Hepatocyte (in vitro differentiated cells): ENCODE data around the gene AZU1. TPM values are rescaled to one million over a fixed set of nuclear protein-coding genes. Genes with fewer than 3 reads are reported as not detected.
"Not testable (repeated sequence)": the region's sequence is repeated elsewhere in the genome, so short reads cannot be mapped to it uniquely, and the experiment has no call there.

Source experiments
- DNase-seq: peaks from one replicate; pipeline ENCODE4 v3.0.0-alpha.2; 2016; ENCODE audit warnings: low spot score
- H2AFZ ChIP-seq: fragments of 200-600 bp; sonication (generic); 2 replicates; pipeline ENCODE4 v1.6.0; 2016; ENCODE audit warnings: antibody characterized with exemption, mild to moderate bottlenecking
- H3K27ac ChIP-seq: fragments of 200-600 bp; sonication (generic); 2 replicates; pipeline ENCODE4 v1.5.1; 2016; ENCODE audit warnings: mild to moderate bottlenecking
- H3K27me3 ChIP-seq: fragments of 200-600 bp; sonication (generic); 2 replicates; pipeline ENCODE4 v1.6.1; 2016
- H3K36me3 ChIP-seq: fragments of 200-600 bp; sonication (generic); replicated peaks from 2 replicates; pipeline ENCODE4 v1.5.1; 2016; ENCODE audit warnings: low read depth; ENCODE audit not compliant: insufficient read depth
- H3K4me1 ChIP-seq: fragments of 200-600 bp; sonication (generic); 2 replicates; pipeline ENCODE4 v1.5.1; 2016; ENCODE audit warnings: mild to moderate bottlenecking, moderate library complexity; ENCODE audit not compliant: insufficient read depth
- H3K4me2 ChIP-seq: fragments of 200-600 bp; sonication (generic); 2 replicates; pipeline ENCODE4 v1.6.0; 2016
- H3K4me3 ChIP-seq: fragments of 200-600 bp; sonication (generic); 2 replicates; pipeline ENCODE4 v1.5.1; 2016; ENCODE audit warnings: mild to moderate bottlenecking
- H3K79me2 ChIP-seq: fragments of 200-600 bp; sonication (generic); 2 replicates; pipeline ENCODE4 v1.6.0; 2017; ENCODE audit warnings: mild to moderate bottlenecking
- H3K9me2 ChIP-seq: fragments of 200-600 bp; sonication (generic); replicated peaks from 2 replicates; pipeline ENCODE4 v1.6.0; 2017; ENCODE audit warnings: mild to moderate bottlenecking; ENCODE audit not compliant: insufficient read depth
- H3K9me3 ChIP-seq: fragments of 200-600 bp; sonication (generic); 2 replicates; pipeline ENCODE4 v1.5.1; 2016; ENCODE audit warnings: low read depth, mild to moderate bottlenecking
- H4K20me1 ChIP-seq: fragments of 200-600 bp; sonication (generic); 2 replicates; pipeline ENCODE4 v1.6.0; 2016; ENCODE audit warnings: mild to moderate bottlenecking; ENCODE audit not compliant: insufficient read depth, poor library complexity, severe bottlenecking
- CTCF ChIP-seq: fragments of 200-600 bp; sonication (generic); IDR thresholded peaks from 2 replicates; pipeline ENCODE4 v1.5.1; 2016; ENCODE audit warnings: antibody characterized with exemption, mild to moderate bottlenecking; ENCODE audit not compliant: poor library complexity
- EZH2 ChIP-seq: fragments of 200-600 bp; sonication (generic); IDR thresholded peaks from 2 replicates; pipeline ENCODE4 v1.6.1; 2016; ENCODE audit warnings: antibody characterized with exemption, mild to moderate bottlenecking, borderline replicate concordance
- EZH2phosphoT487 ChIP-seq: fragments of 200-600 bp; sonication (generic); IDR thresholded peaks from one replicate; pipeline ENCODE4 v1.6.1; 2018; ENCODE audit warnings: antibody characterized with exemption, mild to moderate bottlenecking, low read depth, moderate library complexity; ENCODE audit not compliant: unreplicated experiment, severe bottlenecking
- WGBS: methylation state at CpG from one replicate; pipeline ENCODE4 v1.1.6; 2016; ENCODE audit warnings: low lambda C conversion rate; ENCODE audit errors: missing lambda C conversion rate; 5-methylcytosine and 5-hydroxymethylcytosine counted together
- polyA plus RNA-seq: library from polyadenylated mRNA; unstranded; fragments of >200 nt; fragmentation: Nextera tagmentation; extraction: Ambion mirVana; gene quantifications from 2 replicates; pipeline ENCODE4 v1.2.1, GENCODE V29; 2016
- total RNA-seq: library from RNA; depleted of rRNA; stranded (reverse); fragments of >200 nt; gene quantifications from 2 replicates; pipeline ENCODE4 v1.2.3, GENCODE V29; 2014

AZU1 gene
- total and polyA plus RNA-seq, 2 experiments from 2014 or later: 0.94 TPM; not detected in 1

DNA sequence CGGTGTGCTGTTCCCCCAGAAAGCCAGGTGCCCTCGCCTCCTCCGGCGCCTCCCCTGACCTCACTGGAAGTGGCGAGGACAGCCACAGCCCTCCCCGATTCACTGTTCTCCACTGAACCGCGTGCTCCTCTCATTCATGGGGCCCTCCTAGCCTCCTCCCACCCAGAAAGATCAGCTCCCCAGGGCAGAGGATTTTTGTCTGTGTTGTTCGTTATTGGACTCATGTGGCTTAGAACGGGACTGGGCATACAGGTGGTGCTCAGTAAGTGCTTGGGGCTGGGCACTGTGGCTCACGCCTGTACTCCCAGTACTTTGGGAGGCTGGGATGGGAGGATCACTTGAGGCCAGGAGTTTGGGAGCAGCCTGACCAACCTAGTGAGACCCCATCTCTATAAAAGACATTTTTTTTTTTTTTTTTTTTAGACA lies 16.9 kb downstream of the AZU1 start:
- Histone ChIP-seq H3K79me2 (no peaks in the 10 kb centered on the region), H3K27ac (no peak overlapping the region), H3K4me1 (peaks cover 10% of the 10 kb centered on the region), H3K9me2 (no peaks in the 10 kb centered on the region), H3K4me3 (no peak overlapping the region), H3K36me3 (no peaks in the 10 kb centered on the region), H4K20me1 (no peaks in the 10 kb centered on the region), H3K9me3 (no peaks in the 10 kb centered on the region), H3K4me2 (no peak overlapping the region), H2AFZ (no peak overlapping the region), H3K27me3 (peaks cover 27% of the 10 kb centered on the region)
- no peak for DNase-seq
- 71% methylated on average over 11 of the region's 11 CpGs for WGBS
- TF ChIP-seq EZH2 (no peak), EZH2phosphoT487 (no peak), CTCF (no peak)

GRCh38 chr19:845707-846521 lies 18.3 kb downstream of the AZU1 start:
- H3K4me1 ChIP-seq: peaks cover 10% of the 10 kb centered on the region
- H3K9me3 ChIP-seq: no peaks in the 10 kb centered on the region
- H3K79me2 ChIP-seq: no peaks in the 10 kb centered on the region
- no peak overlapping the region for H3K27ac ChIP-seq
- no peak overlapping the region for H2AFZ ChIP-seq
- peaks cover 27% of the 10 kb centered on the region for H3K27me3 ChIP-seq
- no peaks in the 10 kb centered on the region for H3K36me3 ChIP-seq
- no peak overlapping the region for H3K4me3 ChIP-seq
- WGBS: 90% methylated on average over 18 of the region's 37 CpGs
- TF ChIP-seq CTCF (no peak), EZH2phosphoT487 (no peak), EZH2 (no peak)
- DNase-seq: no peak
- H3K9me2 ChIP-seq: no peaks in the 10 kb centered on the region
- H4K20me1 ChIP-seq: no peaks in the 10 kb centered on the region
- H3K4me2 ChIP-seq: no peak overlapping the region

GRCh38 chr19:848386-848921 lies 20.8 kb downstream of the AZU1 start:
- H3K4me1 ChIP-seq: peaks cover 5% of the 10 kb centered on the region
- WGBS: 73% methylated on average over 12 of the region's 12 CpGs

DNA sequence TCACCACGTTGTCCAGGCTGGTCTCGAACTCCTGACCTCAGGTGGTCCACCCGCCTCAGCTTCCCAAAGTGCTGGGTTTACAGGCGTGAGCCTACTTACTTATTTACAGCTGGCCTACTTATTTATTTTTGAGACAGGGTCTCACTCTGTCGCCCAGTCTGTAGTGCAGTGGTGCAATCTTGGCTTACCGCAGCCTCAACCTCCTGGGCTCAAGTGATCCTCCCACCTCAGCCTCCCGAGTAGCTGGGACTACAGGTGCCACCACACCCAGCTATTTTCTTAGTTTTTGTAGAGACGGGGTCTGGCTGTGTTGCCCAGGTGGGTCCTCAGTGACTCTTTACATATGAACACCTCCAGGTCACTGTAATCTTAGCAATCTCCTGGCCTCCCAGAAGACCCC lies 21.6 kb downstream of the AZU1 start:
- not testable (repeated sequence) for H3K4me3 ChIP-seq, H3K9me2 ChIP-seq

More at GRCh38 chr19:848386-848921, 20.8 kb downstream of the AZU1 start:
- H3K79me2 ChIP-seq: no peaks in the 10 kb centered on the region
- H3K4me2 ChIP-seq: no peak overlapping the region
- DNase-seq: no peak
- no peak overlapping the region for H3K4me3 ChIP-seq
- no peak overlapping the region for H2AFZ ChIP-seq
- no peaks in the 10 kb centered on the region for H4K20me1 ChIP-seq
- H3K36me3 ChIP-seq: no peaks in the 10 kb centered on the region
- no peaks in the 10 kb centered on the region for H3K9me2 ChIP-seq
- no peaks in the 10 kb centered on the region for H3K9me3 ChIP-seq
- H3K27me3 ChIP-seq: peaks cover 18% of the 10 kb centered on the region
- TF ChIP-seq EZH2 (no peak), EZH2phosphoT487 (no peak), CTCF (no peak)
- no peak overlapping the region for H3K27ac ChIP-seq

More for the DNA sequence above, 21.6 kb downstream of the AZU1 start:
- H3K4me2 ChIP-seq, DNase-seq, H3K36me3 ChIP-seq, H4K20me1 ChIP-seq, H2AFZ ChIP-seq, H3K9me3 ChIP-seq, H3K79me2 ChIP-seq, H3K27ac ChIP-seq, H3K4me1 ChIP-seq: not testable (repeated sequence)
- peaks cover 13% of the 10 kb centered on the region for H3K27me3 ChIP-seq
- WGBS: 90% methylated on average over 8 of the region's 8 CpGs
